ENCODE data around the gene PCAT6. TPM values are rescaled to one million over a fixed set of nuclear protein-coding genes. Genes with fewer than 3 reads are reported as not detected.

The PCAT6 gene
- total RNA-seq, 4 donors from 2014 or later, result 1.4 to 7.0 (median 3.7) TPM; not detected in 1

- 60% methylated on average over 5 of the region's 5 CpGs for WGBS
- Histone ChIP-seq H3K36me3 (no peaks in the 10 kb centered on the region), H3K4me1 (peaks cover 36% of the 10 kb centered on the region), H3K9me3 (no peaks in the 10 kb centered on the region), H3K4me3 (no peak overlapping the region), H3K27me3 (no peaks in the 10 kb centered on the region), H3K27ac (peak overlapping the region; percentile 71)
- TF ChIP-seq CTCF (IDR thresholded peaks at IDR 0.05), result no peak
- no peak for TF ChIP-seq POLR2A (IDR thresholded peaks at IDR 0.05)
- no peak for TF ChIP-seq EP300 (IDR thresholded peaks at IDR 0.05)
- TF ChIP-seq POLR2AphosphoS5 (IDR thresholded peaks at IDR 0.05), result no peak
- DNase-seq (ENCODE audit: low spot score in 2 of 2), result no peak
Measured at GRCh38 chr1:202836623-202837403, 26.1 kb downstream of the PCAT6 start.

GRCh38 chr1:202837746-202838262 is 27.1 kb downstream of the PCAT6 start:
- no peaks in the 10 kb centered on the region for H3K27me3 ChIP-seq
- TF ChIP-seq POLR2AphosphoS5 (IDR thresholded peaks at IDR 0.05), result no peak
- no peak for TF ChIP-seq CTCF (IDR thresholded peaks at IDR 0.05)
- no peak for TF ChIP-seq EP300 (IDR thresholded peaks at IDR 0.05)
- TF ChIP-seq POLR2A (IDR thresholded peaks at IDR 0.05), result no peak
- no peaks in the 10 kb centered on the region for H3K9me3 ChIP-seq
- H3K36me3 ChIP-seq, result no peaks in the 10 kb centered on the region
- H3K4me1 ChIP-seq, result peaks cover 36% of the 10 kb centered on the region
- no peak overlapping the region for H3K4me3 ChIP-seq
- no peak for DNase-seq (ENCODE audit: low spot score in 2 of 2)
- H3K27ac ChIP-seq, result peak overlapping the region; percentile 1
- 75% methylated on average over 5 of the region's 5 CpGs for WGBS

GRCh38 chr1:202843081-202843480 is 32.3 kb downstream of the PCAT6 start:
- Histone ChIP-seq H3K27me3 (no peaks in the 10 kb centered on the region), H3K9me3 (no peaks in the 10 kb centered on the region), H3K36me3 (no peaks in the 10 kb centered on the region), H3K27ac (no peak overlapping the region), H3K4me1 (peaks cover 9% of the 10 kb centered on the region), H3K4me3 (no peak overlapping the region)
- DNase-seq (ENCODE audit: low spot score in 2 of 2), result no peak
- 81% methylated on average over 11 of the region's 11 CpGs for WGBS
- no peak for TF ChIP-seq POLR2A (IDR thresholded peaks at IDR 0.05)
- no peak for TF ChIP-seq CTCF (IDR thresholded peaks at IDR 0.05)
- no peak for TF ChIP-seq EP300 (IDR thresholded peaks at IDR 0.05)
- TF ChIP-seq POLR2AphosphoS5 (IDR thresholded peaks at IDR 0.05), result no peak

GRCh38 chr1:202844259-202844658 is 33.5 kb downstream of the PCAT6 start:
- no peaks in the 10 kb centered on the region for H3K27me3 ChIP-seq
- H3K27ac ChIP-seq, result no peak overlapping the region
- H3K4me3 ChIP-seq, result no peak overlapping the region
- H3K36me3 ChIP-seq, result no peaks in the 10 kb centered on the region
- TF ChIP-seq POLR2AphosphoS5 (IDR thresholded peaks at IDR 0.05), result no peak
- no peak for TF ChIP-seq EP300 (IDR thresholded peaks at IDR 0.05)
- no peak for TF ChIP-seq CTCF (IDR thresholded peaks at IDR 0.05)
- no peak for TF ChIP-seq POLR2A (IDR thresholded peaks at IDR 0.05)
- no peaks in the 10 kb centered on the region for H3K9me3 ChIP-seq
- no peak for DNase-seq (ENCODE audit: low spot score in 2 of 2)
- WGBS, result 67% methylated on average over 5 of the region's 5 CpGs
- peaks cover 9% of the 10 kb centered on the region for H3K4me1 ChIP-seq

- Histone ChIP-seq H3K36me3 (no peaks in the 10 kb centered on the region), H3K4me3 (no peak overlapping the region), H3K27me3 (no peaks in the 10 kb centered on the region), H3K4me1 (peaks cover 9% of the 10 kb centered on the region), H3K9me3 (no peaks in the 10 kb centered on the region), H3K27ac (no peak overlapping the region)
- WGBS, result 66% methylated on average over 6 of the region's 6 CpGs
- no peak for DNase-seq (ENCODE audit: low spot score in 2 of 2)
- TF ChIP-seq POLR2AphosphoS5 (IDR thresholded peaks at IDR 0.05), result no peak
- no peak for TF ChIP-seq CTCF (IDR thresholded peaks at IDR 0.05)
- TF ChIP-seq POLR2A (IDR thresholded peaks at IDR 0.05), result no peak
- TF ChIP-seq EP300 (IDR thresholded peaks at IDR 0.05), result no peak
Measured at GRCh38 chr1:202844935-202845334, 34.2 kb downstream of the PCAT6 start.

Measured in suprapubic skin (tissue), 4 donors.